NCI-H2171 (cell line): ENCODE measurements around the gene TXNRD2.
"Not testable (repeated sequence)": the region's sequence is repeated elsewhere in the genome, so short reads cannot be mapped to it uniquely, and the experiment has no call there.

ENCODE experiments used
- DNase-seq: peaks from one replicate; lab custom pipeline; 2025; lab: John Stamatoyannopoulos, UW

TXNRD2 gene

DNA sequence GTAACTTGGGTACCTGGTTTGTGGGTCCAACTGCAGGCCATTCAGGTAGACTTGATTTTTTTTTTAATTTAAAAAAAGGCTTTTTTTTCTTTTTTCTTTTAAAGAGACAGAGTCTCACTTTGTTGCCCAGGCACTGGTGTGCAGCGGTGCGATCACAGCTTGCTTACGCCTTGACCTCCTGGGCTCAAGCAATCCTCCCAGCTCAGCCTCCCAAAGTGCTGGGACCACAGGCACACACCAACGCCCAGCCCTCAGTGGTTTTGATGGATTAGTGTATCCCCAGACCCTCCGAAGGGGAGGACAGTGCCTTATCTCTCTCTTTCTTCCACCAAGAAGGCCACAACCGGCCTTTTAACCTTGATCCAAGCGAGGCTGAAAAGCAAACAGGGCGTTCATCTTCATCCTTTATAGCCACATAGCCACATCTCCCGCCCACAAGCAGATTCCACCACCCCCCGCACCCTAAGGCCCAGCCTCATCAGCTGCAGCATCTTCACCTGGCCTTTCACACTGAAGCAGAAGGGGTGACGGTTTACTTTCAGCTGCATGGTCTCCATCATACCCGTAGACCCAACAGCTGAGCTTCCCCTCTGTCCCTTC, 17.6 kb downstream of the TXNRD2 start:
- no peak for DNase-seq

DNA sequence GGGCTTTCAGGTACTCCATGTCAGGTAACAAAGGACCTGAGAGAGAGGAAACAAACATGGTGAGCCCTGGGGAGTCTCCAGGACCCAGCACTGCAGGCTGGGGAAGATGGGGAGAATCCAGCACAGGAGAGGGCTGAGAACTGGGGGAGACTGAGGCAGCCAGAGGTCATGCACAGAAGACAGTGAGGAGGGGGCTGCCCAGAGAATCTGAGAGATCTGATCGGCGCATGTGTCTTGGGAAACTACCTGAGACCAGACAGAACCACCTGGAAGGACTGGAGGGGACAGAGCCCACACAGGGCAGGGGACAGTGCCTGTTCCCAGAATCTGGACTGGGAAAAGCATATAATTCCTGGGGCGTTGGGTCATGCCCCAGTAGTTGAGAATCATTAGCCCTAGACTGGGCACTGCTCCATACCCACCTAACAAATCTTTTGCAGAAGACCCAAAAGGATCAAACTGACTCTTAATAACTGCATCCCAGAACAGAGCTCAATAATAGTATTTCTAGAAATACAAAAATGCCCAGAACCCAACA, 20.0 kb downstream of the TXNRD2 start:
- DNase-seq, result no peak

DNA sequence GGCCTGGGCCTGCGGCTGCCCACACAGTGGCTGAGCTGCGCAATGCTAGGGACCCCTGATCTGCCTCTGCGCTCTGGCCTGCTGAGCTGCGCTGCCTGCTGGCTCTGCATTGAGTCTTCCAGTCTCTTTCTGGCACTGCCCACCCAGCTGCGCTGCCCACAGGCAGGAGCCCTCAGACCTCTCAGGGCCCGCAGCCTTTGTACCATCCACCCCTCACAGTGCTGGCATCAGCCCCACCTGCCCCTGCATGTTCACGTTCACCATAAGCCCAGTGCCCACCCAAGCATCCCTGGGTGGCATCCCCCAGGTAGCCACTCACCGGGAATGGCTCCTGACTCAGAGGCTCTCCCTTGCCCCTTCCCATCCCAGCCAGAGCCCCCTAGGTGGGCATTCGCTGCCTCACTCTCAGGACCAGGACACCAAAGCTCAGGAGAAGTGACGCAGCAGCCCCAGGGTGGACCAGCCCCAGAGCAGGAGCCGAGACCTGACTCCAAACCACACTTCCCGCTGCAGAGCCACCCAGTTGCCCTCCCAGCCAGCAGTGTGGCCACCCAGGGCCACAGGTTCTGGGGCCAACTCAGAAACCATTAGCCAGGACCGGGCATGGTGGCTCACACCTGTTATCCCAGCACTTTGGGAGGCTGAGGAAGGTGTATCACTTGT, 21.8 kb downstream of the TXNRD2 start:
- DNase-seq, result no peak

DNA sequence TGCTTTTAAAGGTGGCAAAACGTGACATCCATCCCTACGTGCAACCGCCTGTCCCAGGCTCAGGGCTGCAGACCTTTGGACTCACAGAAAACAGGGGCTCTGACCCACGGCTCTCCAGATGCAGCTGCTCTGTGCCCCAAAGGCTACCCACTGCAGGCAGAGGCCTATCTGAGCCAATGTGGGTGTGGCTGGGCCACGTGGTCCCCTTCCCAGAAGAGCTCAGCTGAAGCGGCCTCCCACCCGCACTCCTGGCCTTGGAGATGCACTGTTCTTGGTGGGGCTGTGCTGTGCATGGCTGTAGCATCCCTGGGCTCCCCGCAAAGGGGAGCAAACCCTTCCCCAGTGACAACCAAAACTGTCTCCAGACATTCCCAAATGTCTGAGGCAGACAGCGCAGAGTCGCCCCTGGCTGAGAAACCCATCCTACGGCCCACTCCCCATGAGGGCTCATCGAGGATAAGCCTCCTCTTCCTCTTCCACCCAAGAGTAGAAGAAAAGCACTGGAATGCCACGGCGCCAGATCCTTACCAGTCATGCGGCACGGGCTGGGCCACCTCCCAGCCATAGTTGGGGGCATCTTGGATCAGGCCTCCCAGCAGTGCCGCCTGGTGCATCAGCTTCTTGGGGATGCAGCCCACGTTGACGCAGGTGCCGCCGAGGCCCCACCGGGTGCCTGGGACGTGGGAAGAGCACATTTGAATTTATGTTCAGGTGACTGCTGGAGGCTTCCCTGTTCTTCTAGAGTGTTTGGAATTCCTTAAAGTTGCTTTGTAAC, 23.1 kb downstream of the TXNRD2 start:
- DNase-seq, result no peak

DNA sequence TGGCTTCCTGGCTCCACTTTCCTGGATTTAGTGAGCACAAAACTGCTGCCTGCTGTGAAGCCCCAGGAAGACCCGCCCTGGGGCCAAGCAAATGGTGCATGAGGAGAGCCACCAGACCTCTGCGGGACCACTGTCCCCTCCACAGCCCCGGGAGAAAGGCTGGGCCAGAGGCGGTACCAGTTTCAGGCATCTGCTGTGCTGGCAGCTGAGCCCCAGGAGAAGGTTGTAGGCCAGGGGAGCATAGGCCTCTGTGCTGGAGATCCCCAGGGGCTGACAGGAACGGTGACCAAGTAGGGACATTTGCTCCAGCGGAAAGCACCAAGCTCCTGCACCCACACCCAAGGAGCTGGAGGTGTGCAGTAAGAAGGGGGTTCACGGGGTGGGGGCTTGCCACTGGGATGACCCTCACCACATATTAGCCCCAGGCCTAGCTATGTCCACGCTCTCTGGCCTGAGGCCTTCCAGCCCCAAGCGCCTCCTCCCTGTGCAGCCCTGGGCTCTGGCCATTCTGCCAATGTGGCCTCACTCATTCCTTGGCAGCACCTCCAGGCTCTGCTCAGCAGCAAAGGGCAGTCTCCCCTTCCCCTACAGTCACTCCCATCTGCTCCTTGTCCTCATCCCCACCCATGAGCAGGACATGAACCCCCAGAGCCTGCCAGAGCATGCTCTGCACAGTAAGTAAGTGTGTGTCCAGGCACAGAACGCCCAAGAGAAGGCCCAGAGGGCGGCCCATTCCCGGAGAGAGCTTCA, 24.1 kb downstream of the TXNRD2 start:
- DNase-seq, result no peak

DNA sequence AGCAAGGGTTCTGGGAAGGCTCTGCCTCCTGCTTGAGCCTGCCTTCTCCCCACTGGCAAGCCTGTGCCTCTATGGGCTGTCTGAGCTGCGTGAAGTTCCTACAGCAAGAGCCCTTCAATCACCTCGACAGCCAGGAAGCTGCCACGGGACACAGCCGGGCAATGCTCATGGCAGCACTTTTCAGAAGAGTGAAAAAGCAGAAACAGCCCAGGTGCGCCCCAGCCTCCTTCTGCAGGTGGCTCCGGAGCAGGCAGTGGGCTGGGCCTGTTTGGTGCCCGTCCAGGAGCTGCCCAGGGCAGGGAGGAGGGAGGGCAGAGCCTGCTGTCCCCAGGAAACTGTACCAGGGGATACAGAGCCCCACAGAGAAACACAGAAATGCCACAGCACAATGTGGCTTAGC, 24.7 kb downstream of the TXNRD2 start:
- no peak for DNase-seq

DNA sequence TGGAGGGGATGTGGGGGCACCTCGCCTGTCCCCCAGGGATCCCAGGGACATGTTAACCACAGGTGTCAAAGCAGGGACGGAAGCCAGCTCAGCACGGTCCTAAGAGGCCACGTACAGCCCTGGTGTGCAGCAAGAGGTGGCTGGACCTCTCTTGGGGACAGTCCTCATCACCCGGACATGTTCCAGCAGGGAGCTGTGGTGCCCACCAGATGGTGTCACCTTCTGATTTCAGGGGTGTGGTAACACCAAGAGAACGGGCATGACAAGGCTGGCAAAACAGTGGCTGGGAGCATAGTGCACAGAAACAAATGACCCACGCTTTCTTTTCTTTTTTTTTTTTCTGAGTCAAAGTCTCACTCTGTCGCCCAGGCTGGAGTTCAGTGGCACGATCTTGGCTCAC, 25.6 kb downstream of the TXNRD2 start:
- DNase-seq, result no peak

DNA sequence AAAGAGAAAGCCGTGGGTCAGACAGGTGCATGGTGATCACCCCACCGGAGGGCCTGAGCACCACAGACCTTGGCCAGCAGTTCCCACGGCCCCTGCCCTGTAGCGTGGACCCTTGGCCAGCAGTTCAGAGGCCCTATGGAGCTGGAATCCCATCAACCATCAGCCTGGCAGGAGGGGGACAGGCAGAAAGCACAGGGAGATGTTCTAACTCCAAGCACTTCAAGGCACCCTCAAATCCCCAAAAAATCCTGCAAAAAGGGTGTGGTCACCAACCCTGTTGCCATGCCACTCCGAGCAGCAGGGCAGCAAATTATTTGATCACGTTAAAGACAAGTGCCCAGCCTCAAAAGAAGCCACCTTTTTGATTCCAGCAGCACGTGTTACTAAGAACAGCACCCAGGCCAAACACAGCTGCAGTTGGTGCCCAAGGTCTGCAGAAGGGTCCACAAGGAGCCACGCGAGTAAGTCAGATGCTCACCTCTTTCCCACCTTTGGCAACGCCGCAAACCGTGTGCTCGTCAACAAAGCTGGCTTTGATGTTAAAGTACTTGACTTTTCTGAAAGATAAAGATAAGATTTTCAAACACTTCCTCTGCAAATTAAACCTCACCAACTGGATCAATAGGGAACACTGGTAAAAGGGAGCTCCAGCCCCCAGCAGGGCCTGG, 26.2 kb downstream of the TXNRD2 start:
- no peak for DNase-seq

DNA sequence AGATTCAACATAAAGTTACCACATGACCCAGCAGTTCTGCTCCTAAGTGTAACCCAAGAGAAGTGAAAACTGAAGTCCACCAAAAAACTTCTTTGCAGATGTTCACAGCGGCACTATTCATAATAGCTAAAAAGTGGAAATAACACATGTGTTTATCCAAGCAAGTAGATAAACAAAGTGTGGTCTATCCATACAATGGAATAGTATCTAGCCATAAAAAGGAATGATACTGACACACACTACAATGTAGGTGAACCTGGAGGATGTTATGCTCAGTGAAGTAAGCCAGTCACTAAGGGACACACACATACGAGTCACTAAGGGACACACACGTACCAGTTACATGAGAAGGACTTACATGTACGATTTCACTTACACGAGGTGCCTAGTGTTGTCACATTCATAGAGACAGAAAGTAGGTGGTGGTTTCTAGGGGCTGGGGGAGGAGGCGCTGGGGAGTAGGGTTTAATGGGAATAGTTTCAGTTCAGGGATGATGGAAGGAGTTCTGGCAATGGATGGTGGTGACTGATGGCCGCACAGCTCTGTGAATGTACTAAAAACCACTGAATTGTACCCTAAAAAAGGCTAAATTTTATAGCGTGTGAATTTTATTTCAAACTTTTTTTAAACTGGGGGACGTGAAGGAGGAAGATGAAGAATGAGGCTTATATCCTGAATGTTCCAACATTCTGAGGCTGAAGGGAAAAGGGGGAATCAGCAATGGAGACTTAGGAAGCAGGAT, 27.2 kb downstream of the TXNRD2 start:
- DNase-seq, result no peak

DNA sequence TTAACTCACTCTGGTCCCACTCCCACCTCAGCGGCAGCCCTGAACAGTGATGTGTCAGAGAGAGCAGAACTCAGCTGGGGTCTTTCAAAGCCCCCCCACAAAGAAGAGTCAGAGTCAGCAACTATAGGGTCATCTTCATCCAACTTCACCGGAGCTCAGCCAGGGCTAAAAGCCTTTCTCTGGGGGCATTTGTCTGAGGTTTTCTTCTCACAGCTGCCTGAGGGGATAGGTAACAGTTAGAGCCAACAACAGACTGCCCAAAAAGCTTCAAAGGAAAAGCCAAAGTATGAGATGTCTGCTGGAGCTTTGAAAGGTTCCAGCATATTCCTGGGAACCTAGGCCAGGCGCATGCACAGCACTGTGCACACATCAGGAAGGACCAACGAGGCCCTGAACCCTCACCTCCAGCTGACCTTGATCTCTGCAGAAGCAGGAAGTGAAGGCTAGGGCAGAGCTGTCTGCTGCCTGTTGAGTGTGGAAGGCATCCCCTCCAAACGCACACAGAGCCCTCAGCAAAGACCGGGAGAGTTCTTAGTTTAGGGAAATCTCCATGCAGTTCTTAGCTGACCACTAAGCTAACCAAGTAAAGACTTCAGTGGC, 28.2 kb downstream of the TXNRD2 start:
- no peak for DNase-seq

DNA sequence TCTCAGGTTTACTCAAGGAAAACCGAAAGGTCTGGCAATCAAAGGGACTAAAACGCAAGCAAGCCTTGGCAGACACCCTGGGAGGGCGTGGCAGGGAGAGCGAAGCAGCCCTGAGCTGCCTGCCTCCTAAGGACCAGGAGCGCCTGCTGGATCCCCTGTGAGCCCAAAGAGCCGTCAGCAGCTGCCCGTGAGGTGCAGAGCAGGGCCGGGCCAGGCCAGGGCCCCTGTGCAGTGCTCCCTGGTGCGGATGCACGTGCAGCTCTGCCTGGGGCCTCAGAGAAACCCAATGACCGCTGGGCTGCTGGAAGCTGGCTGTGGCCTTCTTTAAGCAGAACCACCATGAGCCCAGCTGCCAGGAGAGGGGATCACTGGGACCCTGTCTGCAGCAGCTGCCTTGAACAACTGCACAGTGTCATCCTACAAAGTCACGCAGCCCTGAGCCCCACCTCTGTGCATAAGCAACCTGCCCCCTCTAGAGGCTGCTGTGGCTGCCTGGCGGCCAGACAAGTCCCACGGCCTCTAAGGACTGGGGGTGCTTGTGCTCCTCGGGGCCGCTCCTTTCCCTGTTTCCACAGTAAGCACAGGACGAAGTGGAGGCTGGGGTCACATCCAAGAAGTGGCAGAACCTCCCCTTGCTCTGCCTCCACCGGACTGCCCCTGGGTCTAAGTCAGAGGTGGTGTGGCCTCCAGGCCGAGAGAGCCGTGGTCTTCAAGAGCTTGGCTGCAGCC, 29.2 kb downstream of the TXNRD2 start:
- DNase-seq, result no peak

DNA sequence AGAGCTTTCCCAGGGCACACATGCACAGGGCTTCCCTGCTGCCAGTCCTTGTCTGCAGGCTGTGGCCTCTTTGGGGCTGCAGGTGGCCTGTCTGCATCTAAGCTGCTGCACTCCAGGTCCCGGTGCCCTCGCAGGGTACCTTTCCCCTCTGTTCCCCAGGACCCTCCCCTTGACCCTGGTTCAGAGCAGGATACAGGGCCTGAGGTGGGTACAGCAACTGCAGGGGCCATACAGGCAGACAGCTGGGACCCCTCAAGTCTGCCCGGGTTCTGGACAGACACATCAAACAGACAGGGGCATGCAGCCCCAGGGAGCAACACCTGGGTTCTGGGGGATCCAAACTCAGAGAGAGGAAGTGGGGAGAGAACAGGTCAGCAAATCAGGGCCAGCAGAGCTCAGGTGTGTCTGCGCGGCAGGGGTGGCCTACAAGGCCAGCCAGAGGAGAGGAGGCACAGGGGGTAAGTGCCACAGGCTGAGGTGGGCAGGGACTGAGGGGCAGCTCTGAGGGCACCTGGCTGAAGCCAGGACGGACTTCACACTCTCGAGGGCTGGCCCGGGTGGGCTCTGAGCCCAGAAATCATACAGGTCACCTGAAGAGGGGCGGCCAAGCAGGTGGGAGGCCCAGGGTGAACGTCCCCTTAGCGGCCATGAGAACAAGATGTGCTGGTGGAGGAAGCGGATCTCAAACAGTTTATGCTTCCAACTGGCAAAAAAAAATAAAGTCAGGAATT, 29.9 kb downstream of the TXNRD2 start:
- DNase-seq, result no peak

DNA sequence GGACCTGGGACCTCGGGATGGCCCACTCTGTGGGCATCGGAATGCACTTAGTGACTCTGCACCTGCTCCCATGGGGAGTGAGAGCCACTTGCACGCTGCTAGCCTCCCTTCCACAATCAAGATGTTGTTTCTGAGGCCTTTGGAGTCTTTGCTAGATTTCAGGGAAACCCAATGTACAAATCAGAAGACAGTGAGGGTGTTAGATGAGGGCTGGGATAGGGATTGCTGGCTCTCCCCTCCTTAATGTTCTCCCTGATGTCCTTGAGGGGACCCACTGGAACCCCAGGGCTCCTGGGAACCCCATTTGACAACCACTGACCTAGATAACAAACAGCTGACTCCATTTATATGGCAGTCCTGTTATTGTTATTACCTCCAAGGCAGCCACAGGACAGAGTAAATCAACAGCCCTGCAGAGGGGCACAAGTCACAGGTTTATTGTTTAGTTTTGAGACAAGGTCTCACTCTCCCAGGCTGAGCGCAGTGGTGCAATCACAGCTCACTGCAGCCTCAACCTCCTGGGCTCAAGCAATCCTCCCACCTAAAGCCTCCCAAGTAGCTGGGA, 31.4 kb downstream of the TXNRD2 start:
- no peak for DNase-seq

DNA sequence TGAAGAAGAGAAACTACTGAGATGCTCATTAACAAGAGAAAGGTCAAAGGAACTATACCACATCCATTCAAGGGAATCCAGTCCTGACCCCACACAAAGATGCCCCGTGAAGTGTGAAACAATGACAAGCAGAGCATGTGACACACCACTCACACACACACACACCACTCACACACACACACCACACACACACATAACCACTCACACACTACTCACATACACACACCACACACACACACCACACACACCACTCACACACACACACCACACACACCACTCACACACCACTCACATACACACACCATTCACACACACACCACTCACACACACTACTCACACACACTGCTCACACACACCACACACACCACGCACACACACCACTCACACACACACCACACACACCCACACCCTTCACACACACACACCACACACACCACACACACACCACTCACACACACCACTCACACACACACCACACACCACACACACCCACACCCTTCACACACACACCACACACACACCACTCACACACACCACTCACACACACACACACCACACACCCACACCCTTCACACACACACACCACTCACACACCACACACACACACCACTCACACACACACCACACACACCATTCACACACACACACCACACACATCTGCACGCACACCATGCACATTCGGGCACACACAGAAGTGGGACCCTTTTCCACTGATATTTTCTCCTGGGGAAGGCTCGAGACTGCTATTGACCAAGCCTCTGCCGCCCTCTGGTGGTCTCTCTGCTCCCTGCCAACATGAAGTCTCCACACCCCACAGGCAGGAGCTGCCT, 32.1 kb downstream of the TXNRD2 start:
- peak; percentile 65 for DNase-seq

DNA sequence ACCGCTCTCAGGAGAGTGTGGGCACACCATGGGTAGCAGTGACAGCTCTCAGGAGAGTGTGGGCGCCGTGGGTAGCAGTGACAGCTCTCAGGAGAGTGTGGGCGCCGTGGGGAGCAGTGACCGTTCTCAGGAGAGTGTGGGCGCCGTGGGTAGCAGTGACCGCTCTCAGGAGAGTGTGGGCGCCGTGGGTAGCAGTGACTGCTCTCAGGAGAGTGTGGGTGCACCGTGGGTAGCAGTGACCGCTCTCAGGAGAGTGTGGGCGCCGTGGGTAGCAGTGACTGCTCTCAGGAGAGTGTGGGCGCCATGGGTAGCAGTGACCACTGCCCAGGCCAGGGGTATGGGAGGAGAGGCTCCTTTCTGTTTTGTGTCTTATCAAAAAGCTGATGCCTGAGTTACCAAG, 33.7 kb downstream of the TXNRD2 start:
- DNase-seq, result not testable (repeated sequence)

DNA sequence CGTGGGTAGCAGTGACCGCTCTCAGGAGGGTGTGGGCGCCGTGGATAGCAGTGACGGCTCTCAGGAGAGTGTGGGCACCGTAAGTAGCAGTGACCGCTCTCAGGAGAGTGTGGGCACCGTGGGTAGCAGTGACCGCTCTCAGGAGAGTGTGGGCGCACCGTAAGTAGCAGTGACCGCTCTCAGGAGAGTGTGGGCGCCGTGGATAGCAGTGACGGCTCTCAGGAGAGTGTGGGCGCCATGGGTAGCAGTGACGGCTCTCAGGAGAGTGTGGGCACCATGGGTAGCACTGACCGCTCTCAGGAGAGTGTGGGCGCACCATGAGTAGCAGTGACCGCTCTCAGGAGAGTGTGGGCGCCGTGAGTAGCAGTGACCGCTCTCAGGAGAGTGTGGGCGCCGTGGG, 34.8 kb downstream of the TXNRD2 start:
- DNase-seq, result not testable (repeated sequence)

DNA sequence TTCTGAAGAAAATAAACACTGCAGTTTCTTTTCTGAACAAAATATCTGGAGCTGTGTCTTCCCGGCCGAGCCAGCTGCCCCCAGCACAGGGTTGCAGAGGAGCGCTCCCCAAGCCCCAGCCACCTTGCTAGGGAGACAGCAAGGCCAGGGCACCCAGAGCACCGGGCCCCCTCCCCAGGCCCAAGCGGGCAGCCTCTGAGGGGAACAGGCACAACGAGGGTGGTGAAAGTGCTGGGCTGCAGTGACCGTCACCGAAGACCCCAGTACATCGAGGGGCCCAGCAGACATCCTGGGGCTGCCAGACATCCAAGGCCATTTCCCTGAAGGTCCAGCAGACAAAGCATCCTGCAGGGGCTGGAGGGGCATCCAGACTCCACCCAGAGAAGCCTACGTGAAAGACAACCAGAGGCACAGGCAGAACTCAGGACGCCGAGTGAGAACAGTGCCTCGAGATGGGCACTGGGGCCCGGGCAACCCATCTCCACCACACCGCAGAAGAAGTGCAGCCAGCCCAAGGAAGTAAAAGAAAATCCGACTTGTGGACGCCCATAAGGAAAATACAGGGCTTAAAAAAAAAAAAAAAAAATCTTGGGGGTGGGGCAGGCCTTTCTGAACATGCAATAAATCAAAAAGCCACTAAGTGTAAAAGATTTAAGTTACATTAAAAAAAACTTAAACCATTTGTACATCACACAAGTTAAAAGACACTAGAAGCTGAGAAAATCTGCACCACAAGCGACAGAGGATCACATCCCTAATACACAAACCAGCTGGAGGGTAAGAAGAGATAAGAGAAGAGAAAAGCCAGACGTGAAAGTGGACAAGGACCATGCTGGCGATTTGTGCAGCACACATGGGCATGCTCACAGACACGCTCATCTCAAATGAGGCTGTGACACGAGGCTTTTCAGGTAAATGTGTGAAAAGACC, 36.0 kb downstream of the TXNRD2 start:
- no peak for DNase-seq
